ENCODE measurements around the gene RBP3. TPM values are rescaled to one million over a fixed set of nuclear protein-coding genes. Genes with fewer than 3 reads are reported as not detected.

The RBP3 gene
- total RNA-seq (ENCODE audit: low replicate concordance): not detected in 2 replicates

GRCh38 chr10:47348138-47348651 lies at the start of gene RBP3:
Gene RBP3 (plus strand): TSS chr10:47348363. CDS start chr10:47348485, 122 bp downstream.
- no peak for DNase-seq (ENCODE audit: low spot score)
- Histone ChIP-seq H2AFZ (replicated peaks) (no peak within 1 kb of the TSS), H3K36me3 (no peaks in the 10 kb centered on the region), H3K9me3 (ENCODE audit: low read depth) (no peaks in the 10 kb centered on the region), H3K4me1 (no peaks in the 10 kb centered on the region), H3K27ac (no peak within 1 kb of the TSS), H3K4me3 (no peak within 1 kb of the TSS), H4K20me1 (ENCODE audit: low read depth) (no peaks in the 10 kb centered on the region), H3K4me2 (no peak within 1 kb of the TSS), H3K79me2 (ENCODE audit: low read depth) (no peaks in the 10 kb centered on the region), H3K27me3 (no peaks in the 10 kb centered on the region), H3F3A (ENCODE audit: low read depth) (no peaks in the 10 kb centered on the region), H3K9ac (no peak within 1 kb of the TSS)
- H3K9me3 Mint-ChIP-seq: no peaks in the 10 kb centered on the region
- TF ChIP-seq EZH2phosphoT487 (IDR thresholded peaks at IDR 0.05): no peak
- no peak for TF ChIP-seq CTCF (IDR thresholded peaks at IDR 0.05)
- no peak for TF ChIP-seq EZH2 (IDR thresholded peaks at IDR 0.05)
- H3K27me3 Mint-ChIP-seq (ENCODE audit: insufficient read depth, low read depth): peaks cover 11% of the 10 kb centered on the region
- H3K36me3 Mint-ChIP-seq: no peaks in the 10 kb centered on the region
- no peak within 1 kb of the TSS for H3K4me3 Mint-ChIP-seq
- H3K27ac Mint-ChIP-seq: no peak within 1 kb of the TSS
- peaks cover 4% of the 10 kb centered on the region for H3K4me1 Mint-ChIP-seq

- Histone ChIP-seq H3K27ac (no peak overlapping the region), H3K9ac (no peak overlapping the region), H3K27me3 (peaks cover 44% of the 10 kb centered on the region), H3K4me2 (peak overlapping the region; percentile 97), H3K36me3 (no peaks in the 10 kb centered on the region), H3K9me3 (ENCODE audit: low read depth) (no peaks in the 10 kb centered on the region), H2AFZ (replicated peaks) (no peak overlapping the region), H3K4me3 (no peak overlapping the region), H3K79me2 (ENCODE audit: low read depth) (no peaks in the 10 kb centered on the region), H4K20me1 (ENCODE audit: low read depth) (no peaks in the 10 kb centered on the region), H3F3A (ENCODE audit: low read depth) (peaks cover 28% of the 10 kb centered on the region), H3K4me1 (peaks cover 48% of the 10 kb centered on the region)
- TF ChIP-seq EZH2phosphoT487 (IDR thresholded peaks at IDR 0.05): no peak
- TF ChIP-seq EZH2 (IDR thresholded peaks at IDR 0.05): no peak
- TF ChIP-seq CTCF (IDR thresholded peaks at IDR 0.05): no peak
- no peaks in the 10 kb centered on the region for H3K9me3 Mint-ChIP-seq
- no peak for DNase-seq (ENCODE audit: low spot score)
- peak overlapping the region; percentile 57 for H3K4me3 Mint-ChIP-seq
- H3K36me3 Mint-ChIP-seq: no peaks in the 10 kb centered on the region
- H3K27me3 Mint-ChIP-seq (ENCODE audit: insufficient read depth, low read depth): peaks cover 9% of the 10 kb centered on the region
- H3K27ac Mint-ChIP-seq: no peak overlapping the region
- peaks cover 70% of the 10 kb centered on the region for H3K4me1 Mint-ChIP-seq
Measured at GRCh38 chr10:47298715-47299114, 49.4 kb upstream of the RBP3 start.

- peak; percentile 68 for DNase-seq (ENCODE audit: low spot score)
- Histone ChIP-seq H3K4me2 (peak within 1 kb of the TSS; percentile 97), H4K20me1 (ENCODE audit: low read depth) (no peaks in the 10 kb centered on the region), H3K79me2 (ENCODE audit: low read depth) (no peaks in the 10 kb centered on the region), H3K9me3 (ENCODE audit: low read depth) (no peaks in the 10 kb centered on the region), H3K4me3 (peak within 1 kb of the TSS; percentile 67), H3F3A (ENCODE audit: low read depth) (peaks cover 28% of the 10 kb centered on the region), H3K9ac (no peak within 1 kb of the TSS), H2AFZ (replicated peaks) (peak within 1 kb of the TSS; percentile 98), H3K36me3 (no peaks in the 10 kb centered on the region), H3K27me3 (peaks cover 44% of the 10 kb centered on the region), H3K4me1 (peaks cover 48% of the 10 kb centered on the region), H3K27ac (no peak within 1 kb of the TSS)
- peaks cover 72% of the 10 kb centered on the region for H3K4me1 Mint-ChIP-seq
- H3K27me3 Mint-ChIP-seq (ENCODE audit: insufficient read depth, low read depth): peaks cover 8% of the 10 kb centered on the region
- H3K4me3 Mint-ChIP-seq: peak within 1 kb of the TSS; percentile 88
- no peaks in the 10 kb centered on the region for H3K36me3 Mint-ChIP-seq
- no peak within 1 kb of the TSS for H3K27ac Mint-ChIP-seq
- H3K9me3 Mint-ChIP-seq: no peaks in the 10 kb centered on the region
- TF ChIP-seq EZH2phosphoT487 (IDR thresholded peaks at IDR 0.05) (no peak), CTCF (IDR thresholded peaks at IDR 0.05) (no peak), EZH2 (IDR thresholded peaks at IDR 0.05) (no peak)
Measured at GRCh38 chr10:47299611-47300428, 48.3 kb upstream of the RBP3 start, which contains the start of gene GDF10. Gene GDF10 (plus strand): TSS chr10:47300197. CDS start chr10:47300652, 455 bp downstream.
